NCI-H1105 treated with DMSO at 0.1 percent for 48 hours (cell line): ENCODE results near the gene RAD54L2.
"Not testable (repeated sequence)": the region's sequence is repeated elsewhere in the genome, so short reads cannot be mapped to it uniquely, and the experiment has no call there.

Source experiments
- DNase-seq: peaks from one replicate; lab custom pipeline; 2025; lab: John Stamatoyannopoulos, UW

Gene RAD54L2

GRCh38 chr3:51544011-51544775 is 5.7 kb downstream of the RAD54L2 start:
- DNase-seq = no peak

GRCh38 chr3:51547274-51547673 is 8.8 kb downstream of the RAD54L2 start:
- DNase-seq = no peak

GRCh38 chr3:51549311-51549710 is 10.8 kb downstream of the RAD54L2 start:
- no peak for DNase-seq

- DNase-seq = no peak
Measured at GRCh38 chr3:51550080-51550819, 11.7 kb downstream of the RAD54L2 start.

- no peak for DNase-seq
Measured at GRCh38 chr3:51557993-51558392, 19.5 kb downstream of the RAD54L2 start.

- DNase-seq = peak; percentile 50
Measured at GRCh38 chr3:51559411-51559888, 20.9 kb downstream of the RAD54L2 start.

- no peak for DNase-seq
Measured at GRCh38 chr3:51559961-51560360, 21.4 kb downstream of the RAD54L2 start.

- not testable (repeated sequence) for DNase-seq
Measured at GRCh38 chr3:51562403-51562802, 23.9 kb downstream of the RAD54L2 start.

GRCh38 chr3:51568036-51568435 is 29.5 kb downstream of the RAD54L2 start:
- DNase-seq = no peak

GRCh38 chr3:51568996-51569395 is 30.5 kb downstream of the RAD54L2 start:
- DNase-seq = no peak

- DNase-seq = no peak
Measured at GRCh38 chr3:51578238-51578637, 39.7 kb downstream of the RAD54L2 start.

GRCh38 chr3:51580418-51580817 is 41.9 kb downstream of the RAD54L2 start:
- DNase-seq = no peak

GRCh38 chr3:51581524-51581923 is 43.0 kb downstream of the RAD54L2 start:
- DNase-seq = peak; percentile 10

- peak; percentile 42 for DNase-seq
Measured at GRCh38 chr3:51585197-51585596, 46.7 kb downstream of the RAD54L2 start.

- no peak for DNase-seq
Measured at GRCh38 chr3:51585871-51586270, 47.4 kb downstream of the RAD54L2 start.
